GM19467 (cell line): Measurements from ENCODE around the gene SLCO3A1.

Experiments
- ATAC-seq: cut with Tn5 transposase; IDR thresholded peaks from one replicate; pipeline ENCODE4 v1.9.1; 2021; ENCODE audit warnings: mild to moderate bottlenecking, moderate library complexity; ENCODE audit not compliant: unreplicated experiment

The SLCO3A1 gene

GRCh38 chr15:91936927-91937326 lies 83.4 kb downstream of the SLCO3A1 start:
- ATAC-seq = no peak

DNA sequence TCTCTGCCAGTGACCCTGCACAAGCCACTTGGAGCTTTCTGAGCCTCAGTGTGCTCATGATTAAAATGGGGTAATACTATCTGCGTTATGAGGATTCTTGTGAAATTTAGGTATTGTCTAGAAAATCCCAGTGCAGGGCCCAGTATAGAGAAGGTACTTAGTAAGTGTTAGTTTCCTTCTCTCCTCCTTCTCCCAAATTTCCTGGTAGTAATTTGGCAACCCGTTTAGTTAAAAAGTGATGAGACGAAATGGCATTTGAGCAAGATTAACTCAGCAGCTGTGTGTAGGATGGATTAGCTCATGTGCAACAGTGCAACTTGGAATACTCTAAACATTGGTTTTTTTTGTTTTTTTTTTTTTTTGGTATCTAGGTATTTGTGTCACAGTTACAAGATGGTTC lies 84.6 kb downstream of the SLCO3A1 start:
- no peak for ATAC-seq

DNA sequence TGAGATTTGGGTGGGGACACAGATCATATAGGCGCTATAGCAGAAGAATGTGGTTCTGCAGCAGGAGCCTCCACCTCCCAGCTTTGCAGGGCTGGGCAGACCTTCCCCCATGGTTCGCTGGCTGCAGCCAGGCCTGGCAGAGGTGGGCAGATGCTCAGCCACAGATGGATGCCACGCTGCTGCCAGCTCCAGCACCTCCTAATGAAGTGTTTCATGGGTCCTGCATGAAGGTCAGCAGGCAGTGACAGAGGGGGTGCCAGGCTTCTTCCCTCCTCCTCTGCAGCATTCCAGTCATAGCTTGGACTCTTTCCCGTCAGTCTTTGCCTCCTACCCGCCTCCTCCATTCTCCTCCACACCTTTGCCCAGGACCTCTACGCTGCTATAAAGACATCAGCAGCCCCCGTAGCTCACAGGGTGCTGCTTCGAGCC lies 85.9 kb downstream of the SLCO3A1 start:
- no peak for ATAC-seq

DNA sequence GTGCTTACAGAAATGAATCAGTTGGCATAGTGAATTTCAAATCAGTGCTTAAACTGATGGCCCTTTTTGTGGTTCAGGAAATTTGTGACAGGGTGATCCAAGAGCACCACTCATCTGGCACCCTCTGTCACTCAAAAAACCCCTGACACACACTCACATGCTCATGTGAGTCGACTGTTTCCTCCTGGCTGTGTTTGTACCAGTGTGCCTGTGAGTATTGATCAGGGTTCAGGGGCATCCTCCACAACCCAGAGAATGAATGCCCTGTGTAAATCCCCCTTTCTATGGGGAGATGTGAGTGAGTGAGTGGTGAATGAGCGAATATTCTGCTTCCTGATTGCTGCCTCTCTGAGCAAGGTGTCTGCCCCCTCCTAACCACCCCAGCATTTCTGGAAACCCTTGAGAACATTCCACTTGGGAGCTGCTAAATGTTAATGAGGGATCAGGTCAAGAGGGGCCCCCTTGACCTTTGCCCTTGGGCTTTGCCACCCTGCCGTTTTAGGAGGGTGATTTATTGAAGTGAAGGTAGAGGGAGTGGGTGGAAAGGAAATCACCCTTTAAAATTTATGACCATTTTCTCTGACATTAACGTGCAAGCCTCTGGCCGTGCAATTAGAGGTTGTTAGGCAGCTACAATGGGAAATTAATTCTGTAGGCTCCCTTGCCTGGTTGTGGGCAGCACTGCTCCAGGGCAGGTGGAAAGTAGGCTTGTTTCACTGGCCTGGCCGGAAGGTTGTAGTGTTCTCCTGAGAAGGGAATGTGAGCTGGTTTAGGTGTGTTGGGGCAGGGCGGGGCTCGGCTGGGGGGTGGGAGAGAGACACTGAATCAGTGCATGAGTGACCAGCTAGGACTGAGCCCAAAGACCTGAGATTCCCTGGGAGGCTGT lies 87.2 kb downstream of the SLCO3A1 start:
- ATAC-seq = no peak

GRCh38 chr15:91941871-91942658 lies 88.6 kb downstream of the SLCO3A1 start:
- ATAC-seq = no peak

DNA sequence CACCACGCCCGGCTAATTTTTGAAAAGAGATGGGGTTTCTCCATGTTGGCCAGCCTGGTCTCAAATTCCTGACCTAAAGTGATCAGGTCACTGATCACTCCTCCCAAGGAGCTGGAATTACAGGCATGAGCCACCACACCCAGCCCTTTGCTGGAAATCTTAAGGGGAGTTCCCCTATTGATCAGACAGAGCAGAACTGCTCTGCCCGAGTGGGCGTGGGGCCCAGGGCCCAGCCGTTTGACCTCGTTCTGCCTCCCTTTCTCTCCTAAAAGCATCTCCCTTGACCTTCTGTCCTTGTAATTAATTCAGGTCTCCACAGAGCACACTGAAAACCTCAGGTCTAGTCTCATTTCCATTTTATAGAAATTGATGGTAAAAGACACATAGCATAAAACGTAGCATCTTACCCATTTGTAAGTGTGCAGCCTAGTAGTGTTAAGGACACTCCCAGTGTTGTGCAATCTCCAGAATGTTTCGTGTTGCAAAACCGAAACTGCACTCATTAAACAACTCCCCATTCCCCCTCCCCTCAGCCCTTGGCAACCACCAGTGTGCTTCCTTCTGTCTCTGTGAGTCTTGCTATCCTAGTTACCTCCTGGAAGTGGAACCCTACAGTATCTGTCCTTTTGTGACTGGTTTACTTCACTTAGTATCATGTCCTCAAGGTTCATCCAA lies 89.3 kb downstream of the SLCO3A1 start:
- no peak for ATAC-seq

DNA sequence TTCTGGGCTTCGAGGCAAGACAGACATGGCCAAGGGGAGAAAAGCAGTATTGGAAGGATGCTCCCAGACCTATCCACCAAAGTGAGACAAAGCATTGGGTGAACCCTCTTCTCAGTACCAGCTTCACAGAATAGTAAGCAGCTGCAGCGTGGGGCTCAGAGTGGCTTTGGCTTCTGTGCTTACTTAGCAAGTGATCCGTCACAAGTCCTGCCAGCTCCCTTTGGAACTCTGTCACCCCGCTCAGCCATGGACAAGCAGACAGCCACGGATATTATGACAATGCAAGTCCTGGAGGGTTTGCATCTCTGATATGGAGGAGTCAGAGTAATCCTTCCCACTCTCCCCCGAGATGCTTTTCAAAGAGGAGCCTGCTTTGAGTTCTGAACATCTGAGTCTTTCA lies 90.8 kb downstream of the SLCO3A1 start:
- ATAC-seq = no peak

DNA sequence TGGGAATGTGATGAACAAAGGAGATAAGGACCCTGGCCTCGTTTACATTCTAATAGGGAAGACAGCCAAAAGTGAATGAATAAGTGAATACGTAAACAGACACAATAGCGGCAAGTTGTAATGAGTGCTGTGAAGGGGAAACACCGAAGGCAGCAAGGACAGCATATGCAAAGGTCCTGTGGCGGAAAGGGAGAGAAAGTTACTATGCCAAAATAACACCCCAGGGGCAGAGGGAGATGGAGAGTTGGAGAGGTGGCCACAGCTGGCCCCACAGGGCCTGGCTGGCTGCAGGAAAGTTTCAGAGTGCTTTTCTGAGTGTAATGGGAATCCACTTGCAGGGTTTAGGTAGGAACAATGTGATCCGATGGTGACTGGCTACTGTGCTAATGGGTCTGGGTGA lies 91.9 kb downstream of the SLCO3A1 start:
- ATAC-seq = no peak

DNA sequence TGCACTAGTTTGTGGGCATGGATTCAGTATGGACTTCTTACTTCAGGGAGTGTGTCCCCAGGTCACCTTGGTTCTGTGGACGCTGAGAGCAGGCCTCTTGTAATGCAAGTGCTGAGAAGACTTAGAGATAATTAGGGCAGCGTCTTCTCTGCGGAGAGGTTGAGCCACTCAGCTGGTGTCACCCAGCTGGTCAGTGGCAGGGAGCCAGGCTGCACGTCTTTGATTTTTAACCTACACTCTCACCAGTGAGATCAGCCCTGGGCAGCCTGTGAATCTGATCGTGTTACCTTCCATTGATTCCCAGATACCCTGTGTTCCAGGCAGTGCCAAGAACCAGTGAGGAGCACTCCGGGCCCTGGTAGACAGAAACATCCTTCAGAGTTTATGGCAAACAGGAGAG lies 92.6 kb downstream of the SLCO3A1 start:
- no peak for ATAC-seq

- ATAC-seq = no peak
Observed at GRCh38 chr15:91946581-91947292, 93.2 kb downstream of the SLCO3A1 start.

- no peak for ATAC-seq
Observed at GRCh38 chr15:91947293-91947679, 93.8 kb downstream of the SLCO3A1 start.

DNA sequence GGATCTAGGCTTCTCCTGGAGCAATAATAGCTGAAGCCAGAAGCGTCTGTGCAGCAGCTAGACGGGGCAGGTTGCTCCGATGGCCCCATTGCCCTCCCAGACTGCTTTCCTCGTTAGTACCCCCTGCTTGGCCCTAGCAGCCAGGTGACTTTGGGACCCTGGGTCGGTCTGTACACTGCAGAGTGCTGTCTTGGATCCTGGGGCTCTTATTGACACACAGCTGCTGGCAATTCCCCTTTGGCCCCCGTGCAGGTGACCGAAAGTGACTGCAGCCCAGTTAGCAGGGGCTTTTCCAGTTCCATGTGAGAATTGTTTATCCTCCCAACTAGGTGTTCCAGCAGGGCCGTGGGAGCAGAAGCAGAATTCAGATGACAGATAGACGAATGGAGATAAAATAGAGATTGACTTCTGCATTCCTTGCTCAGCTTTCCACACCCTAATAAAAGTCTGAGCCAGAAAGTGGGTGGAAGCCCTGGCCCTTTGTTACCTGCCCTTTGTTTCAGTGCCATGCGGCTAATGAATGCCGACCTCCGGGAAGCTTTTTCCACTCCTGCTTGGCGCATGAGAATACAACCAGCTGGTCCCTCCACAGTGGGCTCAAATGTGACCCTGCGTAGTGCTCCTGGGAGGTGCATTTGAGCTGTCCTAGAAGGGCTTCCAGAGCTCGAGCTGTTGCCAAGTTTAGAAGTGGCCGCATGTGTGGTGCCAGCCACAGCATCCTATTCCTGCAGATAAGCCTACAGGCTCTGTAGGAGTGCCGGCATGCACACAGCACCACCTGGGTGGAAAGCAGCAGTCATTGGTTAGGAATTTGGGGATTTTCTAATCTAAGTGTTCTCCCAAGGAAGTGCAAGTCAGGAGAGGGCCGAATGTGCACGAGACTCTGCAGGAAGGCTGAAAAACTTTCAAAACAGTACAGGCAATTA lies 94.4 kb downstream of the SLCO3A1 start:
- no peak for ATAC-seq

DNA sequence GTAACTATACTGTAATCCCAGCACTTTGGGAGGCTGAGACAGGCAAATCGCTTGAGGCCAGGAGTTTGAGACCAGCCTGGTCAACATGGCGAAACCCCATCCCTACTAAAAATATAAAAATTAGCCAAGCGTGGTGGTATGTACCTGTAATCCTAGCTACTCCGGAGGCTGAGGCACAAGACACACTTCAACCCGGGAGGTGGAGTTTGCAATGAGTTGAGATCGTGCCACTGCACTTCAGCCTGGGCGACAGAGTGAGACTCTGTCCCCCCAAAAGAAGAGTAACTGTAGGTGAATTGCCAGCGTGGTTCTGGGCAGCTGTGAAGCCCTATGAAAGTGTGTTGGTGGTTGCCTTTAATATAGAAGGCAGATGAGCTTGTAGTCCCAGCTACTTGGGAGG lies 95.9 kb downstream of the SLCO3A1 start:
- ATAC-seq = no peak

GRCh38 chr15:91950054-91950453 lies 96.5 kb downstream of the SLCO3A1 start:
- no peak for ATAC-seq

DNA sequence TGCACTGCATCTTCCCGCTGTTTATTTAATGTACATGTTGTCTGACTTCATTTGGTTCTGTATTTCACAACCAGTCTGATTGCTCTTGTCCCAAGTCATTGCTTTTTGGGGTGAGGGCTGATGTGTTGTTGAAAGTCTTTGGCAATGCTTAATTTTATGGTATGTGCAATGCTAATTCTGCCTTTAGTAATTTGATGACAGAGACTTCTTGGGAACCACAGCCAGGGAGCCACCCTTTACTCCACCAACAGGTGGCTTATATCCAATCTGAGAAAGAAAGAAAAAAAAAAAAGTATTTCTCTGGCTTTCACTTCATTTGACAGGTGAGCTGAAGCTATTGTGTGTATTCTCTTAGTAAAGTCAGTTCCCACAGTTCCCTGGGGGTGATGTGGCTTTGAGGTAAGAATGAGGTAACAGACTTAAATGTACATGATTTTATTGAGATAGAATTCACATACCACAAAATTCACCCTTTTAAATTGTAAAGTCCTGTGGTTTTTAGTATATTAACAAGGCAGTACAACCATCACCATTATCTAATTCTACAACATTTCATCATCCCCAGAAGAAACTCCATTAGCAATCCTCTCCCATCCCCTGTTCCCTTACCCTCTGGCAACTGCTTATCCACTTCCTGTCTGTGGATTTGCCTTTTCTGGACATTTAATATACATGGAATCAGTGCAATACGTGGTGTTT lies 97.3 kb downstream of the SLCO3A1 start:
- no peak for ATAC-seq

DNA sequence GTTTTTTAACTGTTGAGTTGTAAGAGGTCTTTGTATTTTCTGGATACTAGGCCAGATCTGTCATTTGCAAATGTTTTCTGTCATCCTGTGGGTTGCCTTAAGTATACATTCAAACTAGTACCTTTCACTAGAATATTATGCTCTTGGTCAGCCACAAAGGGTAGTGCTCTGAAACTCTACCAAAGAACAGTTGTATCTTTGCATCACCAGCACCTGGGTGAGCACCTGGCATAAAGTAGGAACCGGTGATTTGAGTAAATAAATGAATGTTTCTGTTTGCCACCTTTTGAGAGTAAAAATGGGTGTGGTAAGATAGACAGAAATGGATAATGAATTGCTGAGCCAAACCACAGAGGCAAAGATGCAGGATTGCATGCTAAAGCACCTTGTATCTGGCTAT lies 98.7 kb downstream of the SLCO3A1 start:
- ATAC-seq = no peak

DNA sequence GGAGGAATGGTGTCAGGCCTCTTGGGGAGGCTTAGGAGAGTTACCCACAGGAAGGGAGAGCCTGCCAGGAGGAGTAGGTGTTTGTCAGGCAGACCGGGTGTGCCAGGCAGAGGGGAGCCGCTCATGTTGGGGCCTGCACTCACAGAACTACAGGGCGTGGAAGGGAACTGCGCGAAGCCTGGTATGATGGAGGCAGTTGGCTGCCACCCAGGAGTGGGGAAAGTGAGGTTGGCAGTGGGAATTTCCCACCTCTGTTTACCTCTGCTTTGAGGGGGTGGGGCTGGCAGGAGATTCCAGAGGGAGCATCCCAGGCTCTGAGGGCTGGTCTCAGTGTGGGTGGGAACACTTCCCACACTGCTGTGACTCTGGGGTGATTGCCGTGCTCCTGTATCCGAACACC lies 99.9 kb downstream of the SLCO3A1 start:
- ATAC-seq = no peak

DNA sequence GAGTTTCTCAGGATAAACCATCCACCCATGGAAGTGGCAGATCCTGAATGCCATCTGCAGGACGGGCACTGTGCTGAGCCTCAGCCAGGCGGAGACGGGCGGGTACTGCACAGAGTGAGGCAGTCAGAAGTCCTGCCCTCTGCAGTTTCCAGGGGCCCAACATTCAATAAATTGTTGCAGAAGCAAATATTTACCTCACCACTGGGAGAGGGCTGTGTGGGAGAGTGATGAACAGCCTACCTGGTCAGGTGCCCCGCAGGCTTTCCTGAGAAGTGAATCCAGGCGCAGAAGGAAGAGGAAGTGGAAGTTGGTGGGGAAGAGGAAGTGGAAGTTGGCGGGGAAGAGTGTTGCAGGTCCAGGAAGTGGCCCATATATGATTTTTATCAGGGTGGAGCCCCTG lies 100.8 kb downstream of the SLCO3A1 start:
- ATAC-seq = no peak

- no peak for ATAC-seq
Observed at GRCh38 chr15:91956026-91956723, 102.7 kb downstream of the SLCO3A1 start.
